ENCODE data around the gene WNK2.

GRCh38 chr9:93252116-93252780 lies 68.3 kb downstream of the WNK2 start:
- no peak for TF ChIP-seq CTCF (IDR thresholded peaks at IDR 0.05; ENCODE audit: insufficient read depth, low read depth, low read length)
- TF ChIP-seq EZH2 (IDR thresholded peaks at IDR 0.05; ENCODE audit: insufficient read depth, low read length), result no peak
